HG03135 (cell line): ENCODE results near the gene GSAP.
"Not testable (repeated sequence)": the region's sequence is repeated elsewhere in the genome, so short reads cannot be mapped to it uniquely, and the experiment has no call there.

Source experiments
- ATAC-seq: cut with Tn5 transposase; IDR thresholded peaks from one replicate; pipeline ENCODE4 v1.9.1; 2021; ENCODE audit warnings: mild to moderate bottlenecking, moderate library complexity; ENCODE audit not compliant: unreplicated experiment

GSAP gene, protein sequence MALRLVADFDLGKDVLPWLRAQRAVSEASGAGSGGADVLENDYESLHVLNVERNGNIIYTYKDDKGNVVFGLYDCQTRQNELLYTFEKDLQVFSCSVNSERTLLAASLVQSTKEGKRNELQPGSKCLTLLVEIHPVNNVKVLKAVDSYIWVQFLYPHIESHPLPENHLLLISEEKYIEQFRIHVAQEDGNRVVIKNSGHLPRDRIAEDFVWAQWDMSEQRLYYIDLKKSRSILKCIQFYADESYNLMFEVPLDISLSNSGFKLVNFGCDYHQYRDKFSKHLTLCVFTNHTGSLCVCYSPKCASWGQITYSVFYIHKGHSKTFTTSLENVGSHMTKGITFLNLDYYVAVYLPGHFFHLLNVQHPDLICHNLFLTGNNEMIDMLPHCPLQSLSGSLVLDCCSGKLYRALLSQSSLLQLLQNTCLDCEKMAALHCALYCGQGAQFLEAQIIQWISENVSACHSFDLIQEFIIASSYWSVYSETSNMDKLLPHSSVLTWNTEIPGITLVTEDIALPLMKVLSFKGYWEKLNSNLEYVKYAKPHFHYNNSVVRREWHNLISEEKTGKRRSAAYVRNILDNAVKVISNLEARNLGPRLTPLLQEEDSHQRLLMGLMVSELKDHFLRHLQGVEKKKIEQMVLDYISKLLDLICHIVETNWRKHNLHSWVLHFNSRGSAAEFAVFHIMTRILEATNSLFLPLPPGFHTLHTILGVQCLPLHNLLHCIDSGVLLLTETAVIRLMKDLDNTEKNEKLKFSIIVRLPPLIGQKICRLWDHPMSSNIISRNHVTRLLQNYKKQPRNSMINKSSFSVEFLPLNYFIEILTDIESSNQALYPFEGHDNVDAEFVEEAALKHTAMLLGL

DNA sequence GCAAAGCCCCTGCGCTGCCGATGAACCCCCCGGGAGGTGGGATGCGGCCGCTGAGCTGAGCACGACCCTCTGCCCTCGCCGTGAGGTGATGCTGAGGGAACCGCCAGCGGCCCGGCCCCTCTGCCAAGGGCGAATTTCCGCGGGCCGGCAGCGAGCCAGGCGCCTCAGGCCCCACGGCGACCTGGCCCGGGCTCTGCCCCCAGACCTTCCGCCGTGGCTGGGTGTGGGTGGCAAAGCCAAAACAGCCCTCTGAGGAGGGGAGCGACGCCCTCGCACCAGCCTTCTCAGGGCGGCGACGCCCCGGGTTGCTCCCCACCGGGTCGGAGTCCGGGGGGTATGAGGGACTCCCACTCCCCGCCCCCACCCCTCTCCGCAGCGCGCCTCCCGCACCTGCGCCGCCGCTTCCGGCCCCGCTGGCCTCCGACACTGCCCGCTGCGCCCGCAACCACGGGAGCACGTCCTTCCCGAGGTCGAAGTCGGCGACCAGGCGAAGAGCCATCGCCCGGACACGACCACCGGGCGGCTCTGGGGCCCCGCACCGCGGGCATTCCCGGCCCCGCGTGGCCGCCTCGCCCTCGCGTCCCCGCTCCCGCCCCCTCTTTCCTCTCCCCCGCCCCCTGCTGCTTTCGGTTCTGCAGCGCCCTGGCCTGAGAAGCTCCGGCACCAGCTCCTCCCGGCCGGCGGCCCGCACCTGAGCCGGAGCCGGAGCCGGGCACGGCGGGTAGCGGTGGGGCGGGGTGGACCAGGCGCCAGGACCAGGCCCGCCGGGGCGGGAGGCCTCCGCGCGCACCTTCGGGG, at the start of gene GSAP:
GSAP (minus strand) TSS at position 527 of the 798 bp plus-strand sequence; CDS start at position 499, 28 bp downstream.
- ATAC-seq, result peak; percentile 52

DNA sequence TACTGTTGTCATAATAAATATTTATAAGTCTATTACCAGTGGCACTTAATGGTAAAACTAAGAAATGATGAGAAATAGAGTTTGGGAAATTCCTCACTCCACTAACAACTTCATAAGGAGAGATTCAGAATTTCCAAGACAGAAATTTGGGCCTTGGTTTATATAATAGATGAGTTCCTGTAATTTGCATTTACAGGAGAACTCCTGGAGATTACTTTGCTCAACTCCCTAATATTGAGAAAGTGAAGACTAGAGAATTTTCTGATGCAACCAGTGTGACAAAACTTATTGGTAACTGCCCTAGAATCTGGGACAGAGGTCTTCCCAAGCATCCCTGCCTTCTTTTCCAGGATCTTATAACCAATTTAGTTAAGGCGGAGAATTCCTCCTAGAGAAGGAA, 49.1 kb upstream of the GSAP start:
- no peak for ATAC-seq

DNA sequence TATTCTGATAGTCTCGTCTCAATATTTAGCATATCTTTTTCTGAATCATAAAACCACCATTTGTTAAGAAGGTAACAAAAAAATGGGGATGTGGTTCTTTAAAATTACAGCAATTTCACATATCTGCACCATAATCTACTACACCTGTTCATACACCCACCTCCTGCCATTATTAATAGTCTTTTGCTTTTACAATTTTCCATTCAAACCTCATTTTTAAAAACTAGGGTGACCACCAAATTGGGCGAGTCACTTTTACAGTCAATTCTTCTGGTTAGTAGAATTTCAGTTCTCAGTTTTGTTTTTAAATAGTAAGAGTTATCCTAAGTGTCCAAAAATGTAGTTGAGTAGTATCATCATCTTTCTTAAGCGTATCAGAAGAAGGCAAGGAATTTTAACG, 48.4 kb upstream of the GSAP start:
- peak; percentile 51 for ATAC-seq

DNA sequence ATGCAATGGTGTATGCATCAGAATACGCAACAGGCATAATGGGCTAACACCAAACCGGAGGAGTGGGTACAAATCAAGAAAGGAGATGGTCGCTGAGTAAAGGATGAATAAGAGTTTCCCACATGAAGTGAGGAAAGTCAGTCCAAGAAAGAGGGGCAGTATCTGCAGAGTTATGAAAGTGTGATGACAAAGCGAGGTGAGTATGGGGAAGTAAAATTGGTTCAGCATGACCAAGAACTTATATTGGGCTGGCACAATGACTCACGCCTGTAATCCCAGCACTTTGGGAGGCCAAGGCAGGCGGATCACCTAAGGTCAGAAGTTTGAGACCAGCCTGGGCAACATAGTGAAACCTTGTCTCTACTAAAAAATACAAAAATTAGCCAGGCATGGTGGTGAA, 47.5 kb upstream of the GSAP start:
- peak; percentile 50 for ATAC-seq

DNA sequence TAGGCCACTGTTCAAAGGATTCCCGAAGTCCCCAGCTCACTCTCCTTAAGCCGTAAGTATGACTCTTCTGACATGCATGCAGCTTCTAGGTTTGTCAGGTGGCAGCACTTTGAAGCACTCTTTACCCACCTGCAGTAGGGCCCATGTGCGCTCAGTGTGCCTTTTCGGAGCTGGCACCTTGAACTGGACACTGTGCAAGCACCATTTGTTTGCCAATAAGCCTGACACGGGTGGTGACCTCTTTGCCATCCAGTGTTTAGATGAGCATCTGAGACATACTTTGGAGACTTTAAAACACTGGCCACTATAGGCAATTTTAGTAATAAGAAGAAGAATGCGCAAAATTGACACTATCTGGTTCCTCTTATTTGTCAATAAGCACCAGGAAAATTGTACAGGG, 45.7 kb upstream of the GSAP start:
- ATAC-seq, result no peak

DNA sequence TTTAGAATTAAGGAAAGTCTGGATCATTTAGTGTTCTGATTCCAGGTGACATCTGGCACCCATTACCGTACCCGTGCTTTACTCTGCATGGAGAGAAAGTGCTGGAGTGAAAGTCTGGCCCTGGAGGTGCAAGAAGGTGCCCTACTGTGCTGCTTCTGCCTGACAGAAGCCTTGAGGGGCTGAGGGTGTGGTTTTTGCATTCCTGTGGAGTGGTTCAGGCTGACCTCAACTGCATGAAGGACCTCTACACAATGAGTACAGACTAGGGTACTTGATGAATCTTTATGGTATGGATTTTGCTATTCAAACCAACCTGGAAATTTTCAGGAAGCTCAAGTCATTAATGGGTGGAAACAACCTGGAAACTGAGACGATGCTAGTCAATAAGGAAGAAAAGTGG, 45.1 kb upstream of the GSAP start:
- ATAC-seq, result no peak

DNA sequence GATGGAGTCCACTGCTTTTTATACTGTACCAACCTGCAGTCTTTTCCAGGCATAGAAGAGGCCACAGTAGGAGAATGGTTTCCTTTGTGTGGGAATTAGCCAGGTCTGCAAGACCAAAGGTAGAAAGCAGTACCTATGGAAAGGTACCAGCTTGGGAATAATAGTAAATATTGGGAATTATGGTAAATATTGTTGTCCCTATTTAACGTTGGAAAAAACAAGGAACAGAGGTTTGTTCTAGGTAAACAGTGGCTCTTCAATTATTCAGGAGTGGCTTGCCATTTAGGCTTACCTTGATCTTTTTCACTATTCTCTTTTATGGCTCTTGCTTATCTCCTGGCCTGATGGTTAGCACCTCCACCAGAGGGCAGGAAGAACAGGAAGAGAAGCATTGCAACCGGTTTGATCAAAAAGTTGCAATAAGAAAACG, 43.9 kb upstream of the GSAP start:
- ATAC-seq, result no peak

DNA sequence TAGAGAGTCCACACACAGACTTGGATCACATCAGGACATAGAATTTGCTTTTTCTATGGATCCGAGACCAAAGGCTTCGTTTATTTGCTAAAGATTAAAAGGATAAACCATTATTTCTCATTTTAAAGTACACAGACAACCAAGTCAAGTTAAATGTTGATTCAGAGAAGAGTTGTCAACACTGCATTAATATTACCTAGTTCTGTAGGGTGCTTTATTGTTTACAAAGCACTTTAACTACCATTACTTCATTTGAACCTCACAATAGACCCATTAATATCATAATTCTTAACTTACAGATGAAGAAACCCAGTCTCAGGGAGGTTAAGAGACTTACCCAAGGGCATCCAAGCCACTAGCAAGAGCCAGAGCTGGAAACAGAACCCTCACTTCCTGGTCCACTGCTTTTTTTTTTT, 43.2 kb upstream of the GSAP start:
- ATAC-seq, result no peak

DNA sequence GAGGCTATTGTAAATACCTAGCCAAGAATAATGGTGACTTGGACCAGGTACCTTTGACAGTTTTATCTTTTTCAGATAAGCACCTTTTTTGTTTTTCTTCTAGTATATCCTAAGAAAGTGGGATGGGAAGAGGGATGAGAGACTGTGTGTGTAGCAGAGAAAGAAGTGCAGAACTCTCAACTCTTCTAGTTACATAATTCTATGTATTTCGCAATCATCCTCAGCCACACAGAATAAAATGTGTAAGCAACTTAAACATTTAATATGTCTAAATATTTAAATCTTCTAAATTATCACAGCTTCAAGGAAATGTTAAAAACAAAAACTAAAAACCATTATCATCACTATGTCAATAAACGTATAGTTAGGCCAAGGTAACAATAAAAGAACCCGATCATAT, 42.6 kb upstream of the GSAP start:
- ATAC-seq, result no peak

DNA sequence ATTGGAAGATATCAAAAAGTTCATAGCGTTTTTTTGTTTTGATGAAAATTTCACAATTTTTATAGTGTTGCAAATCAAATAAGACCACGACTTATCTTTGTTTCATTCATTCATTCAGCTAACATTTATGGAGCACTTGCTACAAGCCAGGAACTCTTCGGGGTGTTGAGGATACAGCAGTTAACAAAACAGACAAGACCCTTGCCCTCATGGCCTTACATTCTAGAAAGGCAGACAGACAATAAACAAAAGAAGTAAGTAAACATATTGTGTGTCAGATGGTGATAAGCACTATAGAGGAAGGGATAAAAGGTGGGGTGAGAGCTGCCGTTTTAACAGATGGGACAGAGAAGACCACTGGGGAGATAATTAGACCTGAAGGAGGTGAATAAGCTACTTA, 41.6 kb upstream of the GSAP start:
- no peak for ATAC-seq

DNA sequence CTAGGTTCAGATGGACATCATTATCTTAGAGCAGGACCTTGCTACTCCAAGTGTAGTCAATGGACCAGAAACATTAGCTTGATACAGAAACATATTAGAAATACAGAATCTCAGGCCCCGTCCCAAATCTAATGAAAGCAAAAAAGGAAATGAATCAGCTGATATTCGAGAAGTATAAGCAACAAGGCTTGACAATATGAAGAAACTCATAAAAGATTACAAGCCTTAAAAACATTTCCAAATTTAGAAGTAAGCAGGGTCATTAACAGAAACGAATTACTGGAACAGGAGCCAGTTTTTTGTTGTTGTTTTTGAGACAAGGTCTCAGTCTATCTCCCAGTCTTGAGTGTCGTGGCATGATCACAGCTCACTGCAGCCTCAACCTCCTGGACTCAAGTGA, 40.5 kb upstream of the GSAP start:
- no peak for ATAC-seq

DNA sequence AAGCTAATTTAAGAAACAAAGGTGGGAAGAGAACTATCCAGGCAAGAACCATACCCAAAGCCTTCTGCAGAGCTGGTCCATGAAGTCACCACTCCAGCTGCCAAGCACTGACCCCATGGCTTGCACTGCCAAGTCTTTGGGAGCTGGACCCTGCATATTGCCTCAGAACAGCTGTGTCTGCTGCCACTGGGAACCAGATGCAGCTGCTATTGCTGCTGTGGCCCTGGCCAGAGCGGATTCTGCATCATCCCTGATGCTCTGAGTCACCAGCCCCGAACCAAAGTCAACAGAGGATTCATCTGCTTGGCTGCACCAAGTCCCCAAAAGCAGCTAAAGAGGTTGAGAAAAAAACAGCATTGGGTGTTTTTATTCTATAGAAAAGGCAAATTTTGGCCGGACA, 39.2 kb upstream of the GSAP start:
- no peak for ATAC-seq

DNA sequence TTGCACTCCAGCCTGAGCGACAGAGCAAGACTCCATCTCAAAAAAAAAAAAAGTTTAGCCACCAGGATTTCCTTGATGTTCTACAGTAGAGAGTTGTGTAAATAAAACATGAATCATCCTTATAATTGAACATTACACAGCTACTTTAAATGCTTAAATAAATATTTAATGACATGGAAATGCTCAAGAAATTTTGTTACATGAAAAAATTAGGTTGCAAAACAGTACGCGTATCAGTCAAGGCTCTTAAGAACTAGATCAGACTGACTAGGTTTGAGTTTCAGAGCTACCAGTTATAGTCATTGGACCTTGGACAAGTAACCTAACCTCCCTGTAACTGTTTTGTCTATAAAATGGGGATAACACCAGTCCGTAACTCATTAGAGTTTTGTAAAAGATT, 38.7 kb upstream of the GSAP start:
- no peak for ATAC-seq

DNA sequence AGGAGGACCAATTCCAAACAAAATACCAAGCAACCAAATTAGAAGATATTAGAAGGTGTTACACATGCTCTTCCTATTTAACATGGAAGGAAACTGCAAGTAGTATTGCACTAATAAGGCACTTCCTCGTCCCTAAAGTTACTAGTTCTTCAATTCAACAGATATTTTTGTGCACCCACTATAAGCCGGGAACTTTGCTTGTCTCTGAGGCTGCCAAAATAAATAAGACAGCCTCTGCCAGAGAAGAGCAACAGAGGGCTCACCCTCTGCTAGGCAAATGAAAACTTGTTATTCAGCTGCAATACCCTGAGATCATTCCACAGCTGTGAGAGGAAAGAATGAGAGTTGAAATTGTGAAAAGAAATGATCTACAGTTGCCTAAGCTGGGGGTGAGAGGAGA, 37.4 kb upstream of the GSAP start:
- no peak for ATAC-seq

DNA sequence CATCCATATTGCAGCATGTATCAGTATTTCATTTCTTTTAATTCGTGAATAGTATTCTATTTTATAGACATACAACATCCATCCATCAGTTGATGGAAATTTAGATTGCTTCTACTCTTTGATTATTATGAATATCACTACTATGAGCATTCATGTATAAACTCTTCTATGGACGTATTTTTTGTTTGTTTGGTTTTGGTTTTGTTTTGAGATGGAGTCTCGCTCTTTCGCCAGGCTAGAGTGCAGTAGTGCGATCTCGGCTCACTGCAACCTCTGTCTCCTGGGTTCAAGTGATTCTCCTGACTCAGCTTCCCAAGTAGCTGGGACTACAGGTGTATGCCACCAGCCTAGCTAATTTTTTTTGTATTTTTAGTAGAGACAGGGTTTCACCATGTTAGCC, 35.8 kb upstream of the GSAP start:
- ATAC-seq, result not testable (repeated sequence)

DNA sequence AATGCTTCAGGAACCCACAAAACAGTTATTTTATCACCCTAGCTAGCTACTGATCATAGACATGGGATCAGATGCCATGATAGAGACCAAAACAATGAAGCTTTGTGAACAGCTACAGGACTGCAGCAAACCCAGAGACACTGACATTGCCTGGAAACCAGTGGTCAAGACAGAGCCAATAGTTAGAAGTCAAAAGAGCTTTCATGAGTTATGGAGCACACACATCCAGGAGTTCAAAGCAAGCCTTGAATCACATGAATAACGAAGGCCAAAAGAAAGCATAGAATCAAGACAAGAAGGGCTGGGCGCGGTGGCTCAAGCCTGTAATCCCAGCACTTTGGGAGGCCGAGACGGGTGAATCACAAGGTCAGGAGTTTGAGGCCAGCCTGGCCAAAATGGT, 34.5 kb upstream of the GSAP start:
- no peak for ATAC-seq

DNA sequence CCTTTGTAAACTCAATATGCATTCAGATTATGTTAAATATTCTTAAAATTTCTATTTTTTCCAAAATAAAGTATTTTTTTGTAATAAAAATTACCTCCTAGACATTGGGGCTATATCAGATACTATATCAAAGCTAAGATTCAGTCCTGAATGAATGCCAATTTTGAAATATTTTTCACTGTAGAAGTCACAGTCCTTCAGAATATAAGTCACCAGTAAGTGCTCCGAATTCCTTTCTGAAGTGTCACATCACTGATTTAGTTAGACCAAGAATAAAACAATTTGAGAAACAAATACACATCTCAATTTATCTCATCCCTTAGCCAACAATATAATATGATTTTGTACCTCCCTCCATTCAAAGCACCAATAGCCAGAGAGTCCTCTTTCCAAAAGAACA, 33.9 kb upstream of the GSAP start:
- ATAC-seq, result no peak

DNA sequence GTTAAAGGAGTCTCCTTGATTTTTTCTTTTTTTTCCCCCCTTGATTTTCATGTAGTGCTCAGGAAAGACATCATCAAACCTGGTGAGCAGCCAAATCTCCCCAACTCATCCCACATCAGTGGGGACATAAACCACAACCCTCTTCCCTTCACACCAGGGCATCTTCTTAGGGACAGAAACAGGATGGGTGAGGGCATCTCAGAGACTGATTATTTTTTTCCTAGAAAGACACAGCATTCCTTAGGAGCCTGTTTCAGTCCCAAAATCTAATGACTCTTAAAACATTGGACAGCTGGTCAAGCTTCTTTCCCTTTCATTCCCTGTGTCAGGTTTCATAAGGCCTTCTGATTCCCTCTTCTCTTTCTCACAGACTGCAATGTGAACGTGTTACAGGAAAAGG, 31.5 kb upstream of the GSAP start:
- ATAC-seq, result no peak

DNA sequence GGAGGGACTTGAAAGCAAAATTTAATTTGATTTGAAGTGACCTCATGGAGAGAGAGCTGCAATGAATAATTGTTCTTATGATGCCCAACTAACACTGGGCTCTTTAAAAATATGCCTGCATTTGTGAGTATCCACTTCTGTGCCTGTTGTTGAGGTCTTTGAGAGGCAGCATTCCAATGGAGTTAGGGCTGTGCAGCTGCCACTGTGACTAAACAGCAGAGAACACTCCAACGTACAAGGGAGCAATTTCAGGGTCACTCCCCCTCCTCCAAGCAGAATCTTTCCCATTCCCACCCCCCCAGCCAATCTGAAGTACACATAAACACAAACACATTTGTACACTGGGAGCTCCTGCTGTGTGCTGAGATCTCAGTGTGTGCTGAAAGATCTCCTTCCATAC, 28.0 kb upstream of the GSAP start:
- no peak for ATAC-seq

DNA sequence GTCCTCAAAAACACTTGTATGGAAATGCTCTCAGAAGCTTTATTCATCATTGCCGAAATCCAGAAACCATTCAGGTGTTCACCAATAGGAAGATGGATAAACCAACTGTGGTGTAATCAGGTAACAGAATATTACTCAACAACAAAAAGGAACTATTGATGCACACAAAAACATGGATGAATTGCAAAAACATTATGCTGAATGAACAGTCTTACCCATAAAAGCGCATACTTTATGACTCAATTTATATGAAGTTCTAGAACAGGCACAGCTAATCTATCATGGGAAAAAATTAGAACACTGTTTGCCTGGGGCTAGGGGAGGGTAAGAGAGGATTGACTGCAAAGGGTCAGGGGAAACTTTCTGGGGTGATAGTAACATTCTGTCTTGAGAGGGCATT, 26.9 kb upstream of the GSAP start:
- ATAC-seq, result no peak

DNA sequence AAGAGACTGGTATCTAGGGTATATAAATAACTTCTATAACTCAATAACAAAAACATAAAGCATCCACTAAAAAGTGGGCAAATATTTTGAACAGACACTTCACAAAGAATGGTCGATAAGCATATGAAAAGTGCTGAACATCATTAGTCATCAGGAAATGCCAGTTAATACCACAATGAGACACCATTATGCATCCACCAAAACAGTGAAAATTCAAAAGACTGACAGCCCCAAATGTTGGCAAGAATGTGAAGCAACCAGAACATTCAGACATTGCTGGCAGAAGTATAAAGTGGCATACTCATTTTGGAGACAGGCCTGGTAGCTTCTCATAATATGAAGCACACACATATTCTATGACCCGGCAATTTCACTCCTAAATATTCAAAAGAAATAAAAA, 26.5 kb upstream of the GSAP start:
- no peak for ATAC-seq
